ENCODE results near the gene OR1N1. TPM values are rescaled to one million over a fixed set of nuclear protein-coding genes. Genes with fewer than 3 reads are reported as not detected.

The OR1N1 gene
- total RNA-seq, 4 donors from 2014 or later = not detected

- 36 to 57% methylated on average over 2 of the region's 2 CpGs for WGBS, 2 donors
- no peak overlapping the region for H3K27ac ChIP-seq
These were observed 20.1 kb downstream of the OR1N1 start for GRCh38 chr9:122506964-122507363.

GRCh38 chr9:122498883-122499288 lies 28.2 kb downstream of the OR1N1 start:
- H3K36me3 ChIP-seq = no peaks in the 10 kb centered on the region
- H3K27me3 ChIP-seq = no peaks in the 10 kb centered on the region
- DNase-seq = no peak
- peaks cover 4 to 15% (median 8%) of the 10 kb centered on the region in 3 donors for H3K4me1 ChIP-seq
- TF ChIP-seq POLR2A (IDR thresholded peaks at IDR 0.05) = no peak
- TF ChIP-seq, protein P1, sequence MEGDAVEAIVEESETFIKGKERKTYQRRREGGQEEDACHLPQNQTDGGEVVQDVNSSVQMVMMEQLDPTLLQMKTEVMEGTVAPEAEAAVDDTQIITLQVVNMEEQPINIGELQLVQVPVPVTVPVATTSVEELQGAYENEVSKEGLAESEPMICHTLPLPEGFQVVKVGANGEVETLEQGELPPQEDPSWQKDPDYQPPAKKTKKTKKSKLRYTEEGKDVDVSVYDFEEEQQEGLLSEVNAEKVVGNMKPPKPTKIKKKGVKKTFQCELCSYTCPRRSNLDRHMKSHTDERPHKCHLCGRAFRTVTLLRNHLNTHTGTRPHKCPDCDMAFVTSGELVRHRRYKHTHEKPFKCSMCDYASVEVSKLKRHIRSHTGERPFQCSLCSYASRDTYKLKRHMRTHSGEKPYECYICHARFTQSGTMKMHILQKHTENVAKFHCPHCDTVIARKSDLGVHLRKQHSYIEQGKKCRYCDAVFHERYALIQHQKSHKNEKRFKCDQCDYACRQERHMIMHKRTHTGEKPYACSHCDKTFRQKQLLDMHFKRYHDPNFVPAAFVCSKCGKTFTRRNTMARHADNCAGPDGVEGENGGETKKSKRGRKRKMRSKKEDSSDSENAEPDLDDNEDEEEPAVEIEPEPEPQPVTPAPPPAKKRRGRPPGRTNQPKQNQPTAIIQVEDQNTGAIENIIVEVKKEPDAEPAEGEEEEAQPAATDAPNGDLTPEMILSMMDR (IDR thresholded peaks at IDR 0.05) = peak; percentile 34 to 85 (median 68)
- H3K9me3 ChIP-seq = no peaks in the 10 kb centered on the region
- no peak overlapping the region for H3K27ac ChIP-seq
- 17% methylated on average over 1 to 2 of the region's 2 CpGs for WGBS, 2 donors
- intact Hi-C loops (cut with DNase I) = no loop called here
- H3K4me3 ChIP-seq = no peak overlapping the region

More at GRCh38 chr9:122506964-122507363, 20.1 kb downstream of the OR1N1 start:
- H3K27me3 ChIP-seq = no peaks in the 10 kb centered on the region
- H3K9me3 ChIP-seq = no peaks in the 10 kb centered on the region
- no peak for DNase-seq
- no peaks in the 10 kb centered on the region for H3K36me3 ChIP-seq
- no peak overlapping the region for H3K4me3 ChIP-seq
- TF ChIP-seq POLR2A (IDR thresholded peaks at IDR 0.05) = no peak
- TF ChIP-seq, protein P1 (IDR thresholded peaks at IDR 0.05) = no peak
- H3K4me1 ChIP-seq = no peaks in the 10 kb centered on the region
- intact Hi-C loops (cut with DNase I) = no loop called here

DNA sequence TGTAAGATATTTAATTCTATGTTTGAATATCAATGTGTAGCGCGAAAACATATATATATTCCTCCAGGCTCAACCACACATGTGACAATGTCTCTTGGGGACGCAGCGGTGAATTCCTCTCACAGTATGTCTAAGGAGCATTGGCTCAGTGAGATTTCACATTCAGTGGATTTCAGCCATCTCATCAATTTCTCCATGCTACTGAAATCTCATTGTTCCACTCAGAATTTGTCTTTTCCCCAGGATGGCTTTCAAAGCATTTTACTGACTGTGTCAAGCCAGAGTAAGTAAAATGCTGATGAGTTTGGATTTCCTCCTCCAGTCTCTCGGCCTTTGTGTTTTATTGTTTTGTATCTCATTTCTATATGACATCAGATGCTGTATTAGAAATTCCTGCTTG lies 48.0 kb downstream of the OR1N1 start:
- Histone ChIP-seq H3K4me3 (no peak overlapping the region), H3K27me3 (peaks cover 0 to 3% (median 0%) of the 10 kb centered on the region in 4 donors), H3K36me3 (no peaks in the 10 kb centered on the region), H3K9me3 (no peaks in the 10 kb centered on the region), H3K27ac (no peak overlapping the region), H3K4me1 (no peaks in the 10 kb centered on the region)
- DNase-seq = no peak
- intact Hi-C loops (cut with DNase I) = no loop called here
- TF ChIP-seq, protein P1 (IDR thresholded peaks at IDR 0.05) = no peak
- TF ChIP-seq POLR2A (IDR thresholded peaks at IDR 0.05) = no peak
- WGBS, 2 donors = 88 to 98% methylated on average over 5 of the region's 5 CpGs

- 86% methylated on average over 6 of the region's 6 CpGs for WGBS, 2 donors
- Histone ChIP-seq H3K27ac (no peak within 1 kb of the TSS), H3K4me1 (no peaks in the 10 kb centered on the region), H3K9me3 (no peaks in the 10 kb centered on the region), H3K27me3 (peaks cover 0 to 3% (median 0%) of the 10 kb centered on the region in 4 donors), H3K4me3 (no peak within 1 kb of the TSS), H3K36me3 (no peaks in the 10 kb centered on the region)
- intact Hi-C loops (cut with DNase I) = no loop called here
- no peak for TF ChIP-seq POLR2A (IDR thresholded peaks at IDR 0.05)
- TF ChIP-seq, protein P1 (IDR thresholded peaks at IDR 0.05) = no peak
- no peak for DNase-seq
These were observed 49.3 kb downstream of the OR1N1 start, which contains the start of gene OR1J1 for GRCh38 chr9:122477826-122478225. TSS of gene OR1J1 (minus strand) at chr9:122477926. CDS start at chr9:122477926, 0 bp downstream.

DNA sequence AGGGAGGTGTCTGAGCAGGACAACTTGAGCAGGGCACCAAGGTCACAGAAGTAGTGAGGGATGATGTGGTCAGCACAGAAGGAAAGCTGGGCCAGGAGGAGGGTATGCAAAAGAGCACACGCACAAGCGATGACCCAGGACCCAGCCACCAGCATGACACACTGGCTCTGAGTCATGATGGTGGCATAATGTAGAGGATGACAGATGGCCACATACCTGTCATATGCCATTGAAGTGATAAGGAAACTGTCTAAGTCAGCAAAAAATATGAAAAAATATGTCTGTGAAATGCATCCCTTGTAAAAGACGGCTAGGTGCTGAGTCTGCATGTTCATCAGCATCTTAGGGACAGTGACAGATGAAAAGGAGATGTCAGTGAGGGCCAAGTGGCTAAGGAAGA lies 49.7 kb downstream of the OR1N1 start:
- TF ChIP-seq, protein P1 (IDR thresholded peaks at IDR 0.05) = no peak
- TF ChIP-seq POLR2A (IDR thresholded peaks at IDR 0.05) = no peak
- H3K4me3 ChIP-seq = no peak overlapping the region
- intact Hi-C loops (cut with DNase I) = no loop called here
- no peak for DNase-seq
- H3K4me1 ChIP-seq = no peaks in the 10 kb centered on the region
- WGBS, 2 donors = 75 to 87% methylated on average over 3 of the region's 3 CpGs
- H3K27ac ChIP-seq = no peak overlapping the region
- H3K36me3 ChIP-seq = no peaks in the 10 kb centered on the region
- H3K9me3 ChIP-seq = no peaks in the 10 kb centered on the region
- peaks cover 0 to 3% (median 0%) of the 10 kb centered on the region in 4 donors for H3K27me3 ChIP-seq

Other genes starting within 250 kb of the OR1N1 start
- 10 to 100 TPM; 15.6 to 36.1 (median 30.3) TPM for gene PTGS1, start 156.3 kb downstream of the OR1N1 start, total RNA-seq
- not detected for gene OR1J1, start 49.4 kb downstream of the OR1N1 start, total RNA-seq
- not detected for gene OR1J2, start 16.5 kb downstream of the OR1N1 start, total RNA-seq
- not detected for gene OR1J4, start 8.2 kb downstream of the OR1N1 start, total RNA-seq
- gene OR1N2, start 25.8 kb upstream of the OR1N1 start, total RNA-seq = under 1 TPM in 1 of 4 donors, not detected in 3; 0.38 TPM
- under 1 TPM in 1 of 4 donors, not detected in 3; 0.38 TPM for gene OR1L8, start 56.1 kb upstream of the OR1N1 start, total RNA-seq
- gene OR1Q1, start 87.4 kb upstream of the OR1N1 start, total RNA-seq = not detected
- gene OR1B1, start 130.3 kb upstream of the OR1N1 start, total RNA-seq = not detected
- gene OR1L1, start 134.4 kb upstream of the OR1N1 start, total RNA-seq = not detected
- gene OR1L3, start 147.8 kb upstream of the OR1N1 start, total RNA-seq = not detected
- gene OR1L4, start 196.7 kb upstream of the OR1N1 start, total RNA-seq = not detected
- gene OR1L6, start 215.0 kb upstream of the OR1N1 start, total RNA-seq = not detected